Hepatocyte (in vitro differentiated cells): ENCODE data around the gene DHRS1. TPM values are rescaled to one million over a fixed set of nuclear protein-coding genes. Genes with fewer than 3 reads are reported as not detected.

Experiments used
- DNase-seq: peaks from one replicate; pipeline ENCODE4 v3.0.0-alpha.2; 2016; ENCODE audit warnings: low spot score
- H2AFZ ChIP-seq: fragments of 200-600 bp; sonication (generic); 2 replicates; pipeline ENCODE4 v1.6.0; 2016; ENCODE audit warnings: antibody characterized with exemption, mild to moderate bottlenecking
- H3K27ac ChIP-seq: fragments of 200-600 bp; sonication (generic); 2 replicates; pipeline ENCODE4 v1.5.1; 2016; ENCODE audit warnings: mild to moderate bottlenecking
- H3K27me3 ChIP-seq: fragments of 200-600 bp; sonication (generic); 2 replicates; pipeline ENCODE4 v1.6.1; 2016
- H3K36me3 ChIP-seq: fragments of 200-600 bp; sonication (generic); replicated peaks from 2 replicates; pipeline ENCODE4 v1.5.1; 2016; ENCODE audit warnings: low read depth; ENCODE audit not compliant: insufficient read depth
- H3K4me1 ChIP-seq: fragments of 200-600 bp; sonication (generic); 2 replicates; pipeline ENCODE4 v1.5.1; 2016; ENCODE audit warnings: mild to moderate bottlenecking, moderate library complexity; ENCODE audit not compliant: insufficient read depth
- H3K4me2 ChIP-seq: fragments of 200-600 bp; sonication (generic); 2 replicates; pipeline ENCODE4 v1.6.0; 2016
- H3K4me3 ChIP-seq: fragments of 200-600 bp; sonication (generic); 2 replicates; pipeline ENCODE4 v1.5.1; 2016; ENCODE audit warnings: mild to moderate bottlenecking
- H3K79me2 ChIP-seq: fragments of 200-600 bp; sonication (generic); 2 replicates; pipeline ENCODE4 v1.6.0; 2017; ENCODE audit warnings: mild to moderate bottlenecking
- H3K9me2 ChIP-seq: fragments of 200-600 bp; sonication (generic); replicated peaks from 2 replicates; pipeline ENCODE4 v1.6.0; 2017; ENCODE audit warnings: mild to moderate bottlenecking; ENCODE audit not compliant: insufficient read depth
- H3K9me3 ChIP-seq: fragments of 200-600 bp; sonication (generic); 2 replicates; pipeline ENCODE4 v1.5.1; 2016; ENCODE audit warnings: low read depth, mild to moderate bottlenecking
- H4K20me1 ChIP-seq: fragments of 200-600 bp; sonication (generic); 2 replicates; pipeline ENCODE4 v1.6.0; 2016; ENCODE audit warnings: mild to moderate bottlenecking; ENCODE audit not compliant: insufficient read depth, poor library complexity, severe bottlenecking
- CTCF ChIP-seq: fragments of 200-600 bp; sonication (generic); IDR thresholded peaks from 2 replicates; pipeline ENCODE4 v1.5.1; 2016; ENCODE audit warnings: antibody characterized with exemption, mild to moderate bottlenecking; ENCODE audit not compliant: poor library complexity
- EZH2 ChIP-seq: fragments of 200-600 bp; sonication (generic); IDR thresholded peaks from 2 replicates; pipeline ENCODE4 v1.6.1; 2016; ENCODE audit warnings: antibody characterized with exemption, mild to moderate bottlenecking, borderline replicate concordance
- EZH2phosphoT487 ChIP-seq: fragments of 200-600 bp; sonication (generic); IDR thresholded peaks from one replicate; pipeline ENCODE4 v1.6.1; 2018; ENCODE audit warnings: antibody characterized with exemption, mild to moderate bottlenecking, low read depth, moderate library complexity; ENCODE audit not compliant: unreplicated experiment, severe bottlenecking
- WGBS: methylation state at CpG from one replicate; pipeline ENCODE4 v1.1.6; 2016; ENCODE audit warnings: low lambda C conversion rate; ENCODE audit errors: missing lambda C conversion rate; 5-methylcytosine and 5-hydroxymethylcytosine counted together
- polyA plus RNA-seq: library from polyadenylated mRNA; unstranded; fragments of >200 nt; fragmentation: Nextera tagmentation; extraction: Ambion mirVana; gene quantifications from 2 replicates; pipeline ENCODE4 v1.2.1, GENCODE V29; 2016
- total RNA-seq: library from RNA; depleted of rRNA; stranded (reverse); fragments of >200 nt; gene quantifications from 2 replicates; pipeline ENCODE4 v1.2.3, GENCODE V29; 2014

The DHRS1 gene
- total and polyA plus RNA-seq, 2 experiments from 2014 or later, result 23.0 to 39.5 TPM

GRCh38 chr14:24337144-24337823, 37.7 kb upstream of the DHRS1 start:
- H3K4me3 ChIP-seq, result no peak overlapping the region
- H4K20me1 ChIP-seq, result no peaks in the 10 kb centered on the region
- H3K27me3 ChIP-seq, result peaks cover 60% of the 10 kb centered on the region
- TF ChIP-seq CTCF (no peak), EZH2phosphoT487 (no peak), EZH2 (no peak)
- no peak for DNase-seq
- H2AFZ ChIP-seq, result no peak overlapping the region
- no peak overlapping the region for H3K4me2 ChIP-seq
- no peaks in the 10 kb centered on the region for H3K9me3 ChIP-seq
- no peak overlapping the region for H3K27ac ChIP-seq
- peaks cover 34% of the 10 kb centered on the region for H3K4me1 ChIP-seq
- no peaks in the 10 kb centered on the region for H3K79me2 ChIP-seq
- whole genome bisulfite sequencing, result 82% methylated on average over 7 of the region's 7 CpGs
- H3K36me3 ChIP-seq, result no peaks in the 10 kb centered on the region
- no peaks in the 10 kb centered on the region for H3K9me2 ChIP-seq

- no peak overlapping the region for H3K4me3 ChIP-seq
- no peak overlapping the region for H3K27ac ChIP-seq
- peaks cover 34% of the 10 kb centered on the region for H3K4me1 ChIP-seq
- H3K79me2 ChIP-seq, result no peaks in the 10 kb centered on the region
- TF ChIP-seq EZH2phosphoT487, result no peak
- TF ChIP-seq EZH2, result no peak
- no peak for TF ChIP-seq CTCF
- H2AFZ ChIP-seq, result no peak overlapping the region
- H4K20me1 ChIP-seq, result no peaks in the 10 kb centered on the region
- H3K9me3 ChIP-seq, result no peaks in the 10 kb centered on the region
- no peaks in the 10 kb centered on the region for H3K36me3 ChIP-seq
- WGBS, result 57% methylated on average over 12 of the region's 12 CpGs
- peak overlapping the region; percentile 90 for H3K4me2 ChIP-seq
- H3K27me3 ChIP-seq, result peaks cover 54% of the 10 kb centered on the region
- DNase-seq, result no peak
- no peaks in the 10 kb centered on the region for H3K9me2 ChIP-seq
Measured at GRCh38 chr14:24335461-24336171, 36.0 kb upstream of the DHRS1 start.

GRCh38 chr14:24334431-24335291, 35.1 kb upstream of the DHRS1 start, which contains the start of gene ADCY4:
Gene ADCY4, minus strand, starts transcription at chr14:24335071. Its CDS starts 419 bp downstream, at chr14:24334652.
- H3K79me2 ChIP-seq, result no peaks in the 10 kb centered on the region
- H3K36me3 ChIP-seq, result no peaks in the 10 kb centered on the region
- no peaks in the 10 kb centered on the region for H3K9me3 ChIP-seq
- H3K9me2 ChIP-seq, result no peaks in the 10 kb centered on the region
- peak within 1 kb of the TSS; percentile 90 for H3K4me2 ChIP-seq
- H3K27me3 ChIP-seq, result peaks cover 46% of the 10 kb centered on the region
- no peak for DNase-seq
- no peaks in the 10 kb centered on the region for H4K20me1 ChIP-seq
- peaks cover 32% of the 10 kb centered on the region for H3K4me1 ChIP-seq
- 8% methylated on average over 30 of the region's 65 CpGs for WGBS
- peak within 1 kb of the TSS; percentile 51 for H2AFZ ChIP-seq
- H3K27ac ChIP-seq, result no peak within 1 kb of the TSS
- peak within 1 kb of the TSS; percentile 18 for H3K4me3 ChIP-seq
- TF ChIP-seq CTCF (no peak), EZH2 (peak; percentile 90), EZH2phosphoT487 (peak; percentile 28)
